Measurements from ENCODE around the gene FBXO47. TPM values are rescaled to one million over a fixed set of nuclear protein-coding genes. Genes with fewer than 3 reads are reported as not detected.

FBXO47 gene

GRCh38 chr17:38886643-38887010, 80.6 kb downstream of the FBXO47 start:
- Histone ChIP-seq H3K9ac (ENCODE audit: low read length) (no peak overlapping the region), H4K5ac (ENCODE audit: low read length) (no peak overlapping the region), H2AK5ac (ENCODE audit: low read length) (no peak overlapping the region), H3K79me1 (ENCODE audit: low read length) (peaks cover 29% of the 10 kb centered on the region), H2BK120ac (ENCODE audit: low read depth, low read length) (no peak overlapping the region), H3K4me1 (ENCODE audit: control insufficient read depth, low read depth, low read length) (peaks cover 18% of the 10 kb centered on the region), H3K27me3 (ENCODE audit: insufficient read depth, low read length, poor library complexity) (no peaks in the 10 kb centered on the region), H3K27ac (ENCODE audit: low read depth, low read length) (no peak overlapping the region), H3K4ac (ENCODE audit: low read depth, low read length) (no peak overlapping the region), H3K36me3 (ENCODE audit: control insufficient read depth, insufficient read depth, low read length) (peaks cover 2% of the 10 kb centered on the region), H3K79me2 (ENCODE audit: control insufficient read depth, insufficient read depth, low read length) (peaks cover 46% of the 10 kb centered on the region), H4K8ac (ENCODE audit: low read depth, low read length) (no peak overlapping the region), H3K23ac (ENCODE audit: low read length) (no peak overlapping the region), H3K18ac (ENCODE audit: low read length) (no peak overlapping the region), H2BK15ac (replicated peaks; ENCODE audit: low read depth) (no peak overlapping the region), H3K4me3 (ENCODE audit: low read length) (no peak overlapping the region), H3K4me2 (ENCODE audit: low read length) (no peak overlapping the region), H3K56ac (ENCODE audit: low read length) (no peak overlapping the region), H2BK5ac (ENCODE audit: low read length) (no peak overlapping the region)
- WGBS (ENCODE audit: extremely low coverage, insufficient coverage, low lambda C conversion rate), result no CpG with 5 or more reads among the region's 8 CpGs
- no peak for DNase-seq

Small RNA genes within 50 kb of the gene (small RNA-seq; reads per million reads assigned to genes)
- gene MIR6779 (ENCODE audit: insufficient read depth), result not detected
